A549 treated with dexamethasone at 1 μM for 4 hours (cell line): Measurements from ENCODE around the gene ZNF142. TPM values are rescaled to one million over a fixed set of nuclear protein-coding genes. Genes with fewer than 3 reads are reported as not detected.

Experiments used
- total RNA-seq: library from RNA; stranded (reverse); fragments of 200-300 nt; extraction: Qiagen RNA extraction; gene quantifications from 5 replicates; pipeline ENCODE4 v1.2.3, GENCODE V29; 2022

ZNF142 gene
- 10.4 to 22.5 TPM (median 20.8 TPM) in 5 replicates for total RNA-seq

GRCh38 chr2:218659258-218659987 is at the start of gene ZNF142, which contains the start of gene BCS1L:
Gene ZNF142 (minus strand): TSS chr2:218659623. CDS start chr2:218656429, 3,194 bp downstream.
Gene BCS1L (plus strand): TSS chr2:218659683. CDS start chr2:218660988, 1,305 bp downstream.

GRCh38 chr2:218671654-218672566 is 12.5 kb upstream of the ZNF142 start, which contains the start of the genes RNF25 and STK36:
Gene RNF25 (minus strand): TSS chr2:218672002. CDS start chr2:218671970, 32 bp downstream.
Gene STK36 (plus strand): TSS chr2:218672086. CDS start chr2:218672830, 744 bp downstream.

GRCh38 chr2:218607436-218608115 is 51.8 kb downstream of the ZNF142 start, which contains the start of gene PLCD4:
Gene PLCD4 (plus strand): TSS chr2:218607899. CDS start chr2:218615740, 7,841 bp downstream.

Other genes with a start within 250 kb of the ZNF142 start
- 0.16 to 0.40 TPM (median 0.27 TPM) in 5 replicates for gene VIL1, start 240.5 kb downstream of the ZNF142 start, total RNA-seq
- gene USP37, start 91.3 kb downstream of the ZNF142 start, total RNA-seq: 3.7 to 6.8 TPM (median 5.6 TPM) in 5 replicates
- 36.8 to 43.3 TPM (median 40.7 TPM) in 5 replicates for gene CNOT9, start 90.8 kb downstream of the ZNF142 start, total RNA-seq
- gene PLCD4, start 51.7 kb downstream of the ZNF142 start, total RNA-seq: 0.14 to 0.46 TPM (median 0.28 TPM) in 5 replicates
- 39.1 to 49.2 TPM (median 44.4 TPM) in 5 replicates for gene BCS1L, start 60 bp upstream of the ZNF142 start, total RNA-seq
- gene RNF25, start 12.4 kb upstream of the ZNF142 start, total RNA-seq: 52.0 to 64.2 TPM (median 55.0 TPM) in 5 replicates
- gene STK36, start 12.5 kb upstream of the ZNF142 start, total RNA-seq: 6.7 to 12.3 TPM (median 11.4 TPM) in 5 replicates
- 20.6 to 29.0 TPM (median 28.3 TPM) in 5 replicates for gene TTLL4, start 51.2 kb upstream of the ZNF142 start, total RNA-seq
- gene CYP27A1, start 122.5 kb upstream of the ZNF142 start, total RNA-seq: 0.15 to 0.18 TPM (median 0.18 TPM) in 5 replicates
- gene PRKAG3, start 172.2 kb upstream of the ZNF142 start, total RNA-seq: 0.04 TPM in 1 of 5 replicates, not detected in the others
- 0.11 to 0.26 TPM (median 0.22 TPM) in 5 replicates for gene WNT6, start 200.2 kb upstream of the ZNF142 start, total RNA-seq
- gene WNT10A, start 221.2 kb upstream of the ZNF142 start, total RNA-seq: 0.05 to 0.08 TPM (median 0.06 TPM) in 5 replicates